ENCODE measurements around the gene VSTM1.

Gene VSTM1

GRCh38 chr19:54035215-54036178 lies 28.2 kb downstream of the VSTM1 start:
- peaks cover 19% of the 10 kb centered on the region for H3K27me3 Mint-ChIP-seq
- H3K4me3 Mint-ChIP-seq, result no peak overlapping the region
- H3K27ac Mint-ChIP-seq, result no peak overlapping the region
- H3K4me1 Mint-ChIP-seq, result no peaks in the 10 kb centered on the region
- no peaks in the 10 kb centered on the region for H3K36me3 Mint-ChIP-seq
- no peaks in the 10 kb centered on the region for H3K9me3 Mint-ChIP-seq

- H3K27me3 Mint-ChIP-seq, result peaks cover 20% of the 10 kb centered on the region
- H3K4me1 Mint-ChIP-seq, result peaks cover 4% of the 10 kb centered on the region
- no peak overlapping the region for H3K27ac Mint-ChIP-seq
- H3K9me3 Mint-ChIP-seq, result no peaks in the 10 kb centered on the region
- no peak overlapping the region for H3K4me3 Mint-ChIP-seq
- H3K36me3 Mint-ChIP-seq, result no peaks in the 10 kb centered on the region
Observed at GRCh38 chr19:54030895-54031586, 32.7 kb downstream of the VSTM1 start.

GRCh38 chr19:54029930-54030490 lies 33.7 kb downstream of the VSTM1 start:
- Mint-ChIP-seq H3K27me3 (peaks cover 16% of the 10 kb centered on the region), H3K36me3 (no peaks in the 10 kb centered on the region), H3K9me3 (no peaks in the 10 kb centered on the region), H3K4me1 (peaks cover 4% of the 10 kb centered on the region), H3K4me3 (no peak overlapping the region), H3K27ac (no peak overlapping the region)

GRCh38 chr19:54029301-54029700 lies 34.4 kb downstream of the VSTM1 start:
- Mint-ChIP-seq H3K27me3 (peaks cover 16% of the 10 kb centered on the region), H3K27ac (no peak overlapping the region), H3K4me1 (peaks cover 4% of the 10 kb centered on the region), H3K4me3 (no peak overlapping the region), H3K9me3 (no peaks in the 10 kb centered on the region), H3K36me3 (no peaks in the 10 kb centered on the region)

- Mint-ChIP-seq H3K27ac (no peak overlapping the region), H3K4me1 (peaks cover 4% of the 10 kb centered on the region), H3K9me3 (no peaks in the 10 kb centered on the region), H3K27me3 (peaks cover 28% of the 10 kb centered on the region), H3K36me3 (no peaks in the 10 kb centered on the region), H3K4me3 (no peak overlapping the region)
Observed at GRCh38 chr19:54026656-54027055, 37.0 kb downstream of the VSTM1 start.

GRCh38 chr19:54024660-54025059 lies 39.0 kb downstream of the VSTM1 start:
- Mint-ChIP-seq H3K9me3 (no peaks in the 10 kb centered on the region), H3K36me3 (no peaks in the 10 kb centered on the region), H3K4me3 (no peak overlapping the region), H3K27me3 (peaks cover 17% of the 10 kb centered on the region), H3K27ac (no peak overlapping the region), H3K4me1 (no peaks in the 10 kb centered on the region)

- Mint-ChIP-seq H3K4me1 (no peaks in the 10 kb centered on the region), H3K27me3 (peaks cover 15% of the 10 kb centered on the region), H3K27ac (no peak overlapping the region), H3K4me3 (no peak overlapping the region), H3K36me3 (no peaks in the 10 kb centered on the region), H3K9me3 (no peaks in the 10 kb centered on the region)
Observed at GRCh38 chr19:54023191-54023590, 40.5 kb downstream of the VSTM1 start.

GRCh38 chr19:54021932-54022331 lies 41.8 kb downstream of the VSTM1 start:
- Mint-ChIP-seq H3K27ac (no peak overlapping the region), H3K4me1 (no peaks in the 10 kb centered on the region), H3K4me3 (no peak overlapping the region), H3K27me3 (peaks cover 20% of the 10 kb centered on the region), H3K36me3 (no peaks in the 10 kb centered on the region), H3K9me3 (no peaks in the 10 kb centered on the region)

- H3K4me3 Mint-ChIP-seq, result no peak overlapping the region
- H3K4me1 Mint-ChIP-seq, result no peaks in the 10 kb centered on the region
- H3K27me3 Mint-ChIP-seq, result peaks cover 22% of the 10 kb centered on the region
- H3K36me3 Mint-ChIP-seq, result no peaks in the 10 kb centered on the region
- H3K9me3 Mint-ChIP-seq, result no peaks in the 10 kb centered on the region
- no peak overlapping the region for H3K27ac Mint-ChIP-seq
Observed at GRCh38 chr19:54021363-54021762, 42.3 kb downstream of the VSTM1 start.

- Mint-ChIP-seq H3K27me3 (peaks cover 29% of the 10 kb centered on the region), H3K9me3 (no peaks in the 10 kb centered on the region), H3K4me1 (no peaks in the 10 kb centered on the region), H3K27ac (no peak overlapping the region), H3K4me3 (no peak overlapping the region), H3K36me3 (no peaks in the 10 kb centered on the region)
Observed at GRCh38 chr19:54017261-54017660, 46.4 kb downstream of the VSTM1 start.

GRCh38 chr19:54014920-54015560 lies 48.7 kb downstream of the VSTM1 start:
- Mint-ChIP-seq H3K4me3 (no peak overlapping the region), H3K9me3 (no peaks in the 10 kb centered on the region), H3K36me3 (no peaks in the 10 kb centered on the region), H3K27me3 (peaks cover 34% of the 10 kb centered on the region), H3K4me1 (no peaks in the 10 kb centered on the region), H3K27ac (no peak overlapping the region)

GRCh38 chr19:54013866-54014265 lies 49.8 kb downstream of the VSTM1 start:
- no peaks in the 10 kb centered on the region for H3K36me3 Mint-ChIP-seq
- H3K27ac Mint-ChIP-seq, result no peak overlapping the region
- peaks cover 34% of the 10 kb centered on the region for H3K27me3 Mint-ChIP-seq
- H3K4me3 Mint-ChIP-seq, result no peak overlapping the region
- no peaks in the 10 kb centered on the region for H3K9me3 Mint-ChIP-seq
- H3K4me1 Mint-ChIP-seq, result no peaks in the 10 kb centered on the region

- no peak overlapping the region for H3K4me3 Mint-ChIP-seq
- H3K36me3 Mint-ChIP-seq, result no peaks in the 10 kb centered on the region
- H3K27ac Mint-ChIP-seq, result no peak overlapping the region
- no peaks in the 10 kb centered on the region for H3K4me1 Mint-ChIP-seq
- no peaks in the 10 kb centered on the region for H3K9me3 Mint-ChIP-seq
- H3K27me3 Mint-ChIP-seq, result peaks cover 33% of the 10 kb centered on the region
Observed at GRCh38 chr19:54011507-54012211, 52.0 kb downstream of the VSTM1 start.

GRCh38 chr19:54010474-54010873 lies 53.2 kb downstream of the VSTM1 start:
- no peaks in the 10 kb centered on the region for H3K9me3 Mint-ChIP-seq
- no peak overlapping the region for H3K4me3 Mint-ChIP-seq
- no peak overlapping the region for H3K27ac Mint-ChIP-seq
- no peaks in the 10 kb centered on the region for H3K4me1 Mint-ChIP-seq
- peaks cover 25% of the 10 kb centered on the region for H3K27me3 Mint-ChIP-seq
- no peaks in the 10 kb centered on the region for H3K36me3 Mint-ChIP-seq

GRCh38 chr19:54009440-54009839 lies 54.3 kb downstream of the VSTM1 start:
- Mint-ChIP-seq H3K4me1 (no peaks in the 10 kb centered on the region), H3K9me3 (no peaks in the 10 kb centered on the region), H3K27me3 (peaks cover 21% of the 10 kb centered on the region), H3K4me3 (no peak overlapping the region), H3K27ac (no peak overlapping the region), H3K36me3 (no peaks in the 10 kb centered on the region)

Data from activated naive CD4-positive, alpha-beta T cell treated with anti-CD3 and anti-CD28 coated beads, Interleukin-2, amount 50 U/mL, for 24 hours (primary cell).